Stimulated activated CD4-positive, alpha-beta T cell treated with anti-CD3 and anti-CD28 coated beads, Interleukin-1b, Interleukin-23, amount 100 ng/mL, for 4 hours (primary cell): ENCODE results near the gene NDUFS6.

Experiments used
- DNase-seq, 2 donors: peaks; one replicate each; pipeline ENCODE4 v3.0.0-alpha.2; 2020; ENCODE audit warnings: low read depth in 2 of 2

NDUFS6 gene

DNA sequence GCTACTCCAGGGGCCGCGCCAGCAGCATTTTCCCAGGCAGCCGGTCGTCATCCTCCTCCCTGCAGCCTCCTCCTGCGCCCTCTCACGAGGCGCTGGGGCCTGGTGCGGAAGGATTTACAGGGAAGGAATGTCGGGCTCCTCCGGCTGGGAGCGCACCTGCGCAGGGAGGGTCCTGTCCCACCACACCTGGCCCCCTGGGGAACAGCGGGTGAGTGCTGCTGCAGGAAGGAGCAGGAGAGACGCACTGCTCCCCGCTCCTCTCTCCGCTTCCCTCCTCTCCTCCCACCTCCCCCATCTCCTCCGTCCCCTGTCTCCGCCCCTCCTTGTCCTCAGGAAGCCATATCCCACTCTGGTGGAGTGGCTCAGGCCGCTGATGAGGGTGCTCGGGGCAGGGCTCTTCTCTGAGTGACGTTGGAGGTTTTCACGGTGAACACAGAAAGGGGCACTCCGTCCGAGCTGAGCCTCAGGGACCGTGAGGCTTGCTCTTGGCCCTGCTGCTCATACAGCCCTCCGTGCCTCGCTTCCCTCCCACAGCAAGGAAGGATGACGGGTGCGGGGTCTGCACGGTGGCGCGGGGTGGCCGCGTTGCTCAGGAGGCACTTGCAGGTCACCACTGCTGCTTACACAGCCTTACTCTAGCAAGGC lies 50.2 kb downstream of the NDUFS6 start:
- no peak for DNase-seq

DNA sequence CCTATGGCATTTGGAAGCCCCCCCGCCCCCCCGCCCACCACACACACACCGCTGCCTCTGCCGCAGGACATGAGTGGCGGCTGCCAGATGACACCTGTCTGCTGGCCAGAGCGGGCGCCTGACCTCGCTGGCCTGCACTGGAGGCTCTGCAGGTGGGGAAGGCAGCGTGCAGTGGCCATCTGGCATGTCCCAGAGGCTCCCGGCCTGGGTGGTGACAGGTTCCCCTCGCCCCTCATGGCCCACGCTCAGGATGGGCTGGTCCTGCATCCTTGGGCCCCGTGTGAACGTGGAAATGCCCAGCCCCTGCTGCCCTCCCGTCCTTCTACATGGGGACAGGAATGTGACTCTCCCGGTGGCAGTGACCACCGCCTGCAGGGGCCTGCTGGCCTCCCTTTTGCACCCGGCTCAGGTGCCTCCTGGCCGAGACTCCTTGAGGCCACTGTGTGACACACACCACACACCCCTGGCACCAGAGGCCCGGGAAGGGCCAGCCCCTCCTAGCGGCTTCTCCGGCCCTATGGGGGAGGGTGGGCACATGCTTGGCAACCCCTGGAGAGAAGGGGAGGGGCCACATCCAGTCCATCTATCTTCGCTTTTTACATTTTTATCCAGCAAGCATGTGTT lies 51.2 kb downstream of the NDUFS6 start:
- DNase-seq = no peak

DNA sequence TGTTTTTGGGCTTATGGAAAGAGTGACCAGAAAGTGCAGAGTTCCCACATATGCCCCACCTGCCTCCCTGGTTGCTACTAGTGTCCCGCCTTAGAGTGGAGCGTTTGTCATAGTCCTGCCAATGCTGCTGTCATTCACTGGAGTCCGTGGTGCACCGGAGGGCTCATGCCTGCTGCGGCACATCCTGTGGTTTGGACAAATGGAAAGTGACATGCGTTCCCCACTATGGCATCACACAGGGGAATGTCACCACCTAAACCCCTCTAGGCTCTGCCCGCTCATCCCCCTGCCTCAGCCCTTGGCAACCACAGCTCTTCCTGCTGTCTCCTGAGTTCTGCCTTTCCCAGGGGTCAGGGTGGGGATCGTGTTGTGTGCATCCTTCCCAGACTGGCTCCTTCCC lies 52.3 kb downstream of the NDUFS6 start:
- no peak for DNase-seq

DNA sequence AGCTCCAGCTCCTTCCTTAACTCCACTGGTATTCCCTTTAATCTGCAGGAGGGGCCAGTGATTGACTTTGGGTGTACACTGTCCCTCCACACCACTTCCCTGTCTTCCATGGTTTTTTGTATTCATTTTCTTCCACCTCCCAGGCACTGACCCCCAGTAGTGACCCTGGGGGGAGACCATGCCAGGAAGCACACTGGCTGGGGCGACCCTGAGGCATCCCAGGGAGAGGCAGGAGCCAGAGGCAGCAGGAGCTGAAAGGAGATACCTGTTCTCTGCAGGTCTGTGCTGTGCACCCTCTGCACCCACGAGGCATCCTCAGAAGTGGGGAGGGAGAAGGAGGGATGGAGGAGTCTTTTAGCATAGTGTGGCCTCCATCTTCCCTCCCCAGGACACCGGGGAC lies 53.9 kb downstream of the NDUFS6 start:
- DNase-seq = no peak

DNA sequence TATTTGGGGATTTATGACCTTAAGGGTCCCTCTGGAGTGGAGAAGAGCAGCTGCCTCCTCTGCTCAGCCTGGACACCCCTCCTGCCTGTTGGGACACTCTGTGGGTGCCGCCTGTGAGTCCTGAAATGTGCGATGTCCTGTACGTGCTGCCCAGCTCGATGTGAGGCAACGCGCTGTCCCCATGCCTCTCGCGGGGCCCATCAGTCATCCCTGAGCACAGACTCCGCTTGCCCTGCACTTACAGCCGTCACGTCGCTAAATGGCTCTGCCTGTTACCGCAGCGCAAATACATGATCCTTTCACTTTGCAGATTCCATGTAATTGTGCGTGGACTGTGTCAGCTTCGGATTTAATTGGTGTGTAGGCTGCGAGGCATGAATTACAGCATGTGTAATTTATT lies 54.4 kb downstream of the NDUFS6 start:
- no peak for DNase-seq

DNA sequence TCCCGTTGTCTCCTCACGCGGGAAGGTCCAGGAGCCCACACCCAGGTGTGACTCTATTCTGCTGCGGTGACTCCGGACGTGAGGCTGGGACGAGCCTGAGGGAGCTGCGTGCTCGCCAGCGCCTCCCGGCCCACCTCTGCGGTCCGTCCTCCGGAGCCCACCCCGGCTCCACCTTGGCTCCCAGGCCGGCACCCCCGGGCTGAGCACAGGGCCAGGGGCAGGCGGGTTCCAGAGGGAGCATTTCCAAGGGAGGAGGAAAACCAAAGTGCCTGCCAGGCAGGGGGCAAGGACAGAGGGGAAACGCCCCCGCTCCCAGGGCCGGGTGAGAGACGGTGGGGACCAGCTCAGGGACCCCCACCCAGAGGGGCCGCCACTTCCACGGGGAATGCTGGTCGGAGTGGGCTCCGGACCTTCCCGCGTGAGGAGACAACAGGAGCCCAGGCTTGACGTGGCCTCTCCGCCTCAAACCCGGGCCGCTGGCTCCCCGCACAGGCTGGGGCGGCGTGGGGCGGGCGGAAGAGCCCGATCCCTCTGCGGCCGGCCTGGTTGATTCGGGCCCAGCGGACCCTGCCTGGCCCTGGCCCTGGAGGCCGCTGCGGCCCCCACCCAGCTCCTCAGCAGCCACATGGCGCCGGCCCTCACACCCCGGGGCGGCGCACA lies 55.5 kb downstream of the NDUFS6 start:
- no peak for DNase-seq

DNA sequence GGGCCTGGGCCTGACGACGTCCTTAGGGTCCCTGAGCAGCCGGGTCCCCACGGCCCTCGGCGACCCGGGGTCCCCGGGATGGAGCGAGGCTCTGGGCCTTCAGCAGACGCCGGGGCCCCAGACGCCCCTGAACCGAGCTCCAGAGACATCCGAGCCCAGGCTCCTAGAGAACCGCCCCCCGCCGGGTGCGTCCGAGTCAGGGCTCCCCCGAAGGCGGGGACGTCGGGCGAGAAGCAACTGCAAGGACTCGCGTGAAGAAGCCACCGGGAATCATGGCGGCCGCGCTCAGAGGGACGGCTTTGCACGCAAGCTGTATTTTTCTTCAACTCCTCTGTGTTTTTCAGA lies 56.0 kb downstream of the NDUFS6 start:
- DNase-seq = no peak

DNA sequence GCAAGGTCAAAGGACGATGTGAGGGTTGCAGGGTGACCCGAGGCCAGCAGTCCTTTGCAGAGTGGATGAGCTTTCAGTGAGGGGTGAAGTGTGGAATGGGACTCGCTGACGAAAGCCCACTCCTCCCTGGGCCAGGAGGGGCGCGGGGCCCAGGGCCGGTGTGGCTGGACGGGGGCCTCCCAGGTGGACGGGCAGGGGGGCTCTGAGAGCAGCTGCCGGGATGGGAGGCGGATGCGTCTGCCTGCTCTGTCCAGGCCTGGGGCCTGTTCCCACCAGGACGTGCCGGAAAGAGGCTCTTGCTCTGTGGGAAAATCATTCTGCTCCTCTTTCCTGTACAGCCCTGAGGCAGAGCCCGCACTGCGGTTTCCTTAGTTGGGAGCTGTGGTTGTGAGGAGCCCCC lies 57.2 kb downstream of the NDUFS6 start:
- DNase-seq = no peak

DNA sequence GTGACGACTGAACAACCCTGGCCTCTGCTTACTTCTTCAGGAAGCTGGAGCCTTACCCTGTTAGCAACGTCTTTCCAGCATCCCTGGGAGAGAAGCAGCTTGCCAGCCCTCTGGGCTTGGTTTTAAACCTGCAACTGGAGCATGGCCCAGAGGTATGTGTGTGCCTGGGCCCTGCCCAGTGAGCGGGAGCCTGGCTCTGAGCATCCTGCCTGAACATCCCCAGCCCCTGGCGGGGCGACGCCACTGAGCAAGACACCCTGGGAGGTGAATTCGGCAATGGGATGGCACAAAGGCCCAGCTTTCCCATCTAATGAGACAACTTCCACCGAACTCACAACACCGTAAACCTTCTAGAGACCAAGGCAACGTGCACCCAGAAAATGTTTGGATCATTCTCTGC lies 57.9 kb downstream of the NDUFS6 start:
- no peak for DNase-seq

DNA sequence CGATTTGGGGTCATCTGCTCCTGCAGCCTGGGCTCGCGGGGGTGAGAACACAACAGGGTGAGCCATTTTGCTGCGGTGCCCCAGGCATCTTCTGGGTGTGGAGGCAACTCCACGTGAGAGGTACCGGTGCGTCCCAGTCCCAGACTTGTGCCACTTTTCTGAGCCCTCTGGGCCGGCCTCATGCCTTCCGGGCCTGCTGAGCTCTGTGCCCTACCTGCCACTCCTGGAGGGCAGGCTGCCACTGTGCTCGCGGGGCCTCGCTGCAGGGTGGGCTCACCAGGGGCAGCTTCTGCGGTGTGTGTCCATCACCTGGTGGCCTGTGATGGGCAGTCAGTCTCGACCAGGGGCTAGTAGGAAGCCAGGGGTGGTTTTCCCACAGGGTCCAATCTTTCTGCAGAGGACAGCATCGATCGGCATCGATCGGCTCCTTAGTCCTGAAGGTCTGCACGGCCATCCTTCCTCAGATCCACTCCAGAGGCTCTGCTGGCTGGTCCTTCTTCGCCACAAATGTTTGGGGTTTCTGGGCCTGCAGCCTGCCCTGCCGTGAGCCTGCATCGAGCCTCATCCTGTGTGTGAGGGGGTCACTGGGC lies 58.9 kb downstream of the NDUFS6 start:
- no peak for DNase-seq

DNA sequence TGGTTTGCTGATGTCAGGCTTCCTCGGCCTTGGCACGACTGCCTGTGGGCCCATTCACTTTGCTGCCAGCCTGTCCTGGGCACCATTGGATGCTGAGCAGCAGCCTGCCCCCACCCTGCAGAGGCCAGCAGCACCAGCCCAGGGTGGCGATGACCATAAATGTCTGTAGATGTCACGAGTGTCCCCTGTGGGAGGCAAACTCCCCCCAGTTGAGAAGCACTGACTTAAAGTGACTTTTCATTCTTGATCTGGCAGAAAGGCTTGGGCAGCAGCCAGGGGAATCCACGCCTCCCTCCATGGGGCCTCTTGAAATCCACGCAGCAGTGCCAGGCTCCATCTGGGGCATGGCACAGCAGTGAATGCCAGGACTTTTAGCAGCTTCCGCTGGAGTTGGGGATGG lies 59.7 kb downstream of the NDUFS6 start:
- DNase-seq = no peak

DNA sequence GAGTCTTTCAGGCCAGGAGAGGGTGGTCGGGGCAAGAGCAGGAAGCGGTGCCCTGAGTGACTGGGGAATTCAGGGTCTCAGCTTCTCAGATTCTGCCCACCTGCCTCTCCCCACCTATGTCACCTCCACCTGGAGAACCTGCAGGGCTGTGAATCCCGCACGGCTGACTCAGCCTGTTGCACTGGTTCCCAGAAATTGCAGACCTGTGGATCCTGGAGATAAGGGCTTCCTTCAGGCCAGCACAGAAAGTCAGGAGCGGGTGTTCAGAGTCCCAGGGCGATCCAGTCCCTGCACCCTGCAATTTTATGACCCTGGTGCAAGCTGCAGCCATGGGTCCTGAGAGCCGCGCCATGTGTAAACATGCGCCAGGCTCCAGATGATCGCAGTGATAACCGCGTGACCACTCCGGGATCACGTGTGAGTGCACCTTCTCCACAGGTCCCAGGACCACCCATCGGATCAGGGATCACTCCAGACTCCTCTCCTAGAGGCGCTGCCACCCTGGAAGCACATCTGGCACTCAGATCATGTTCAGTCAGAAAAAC lies 63.8 kb downstream of the NDUFS6 start:
- no peak for DNase-seq

DNA sequence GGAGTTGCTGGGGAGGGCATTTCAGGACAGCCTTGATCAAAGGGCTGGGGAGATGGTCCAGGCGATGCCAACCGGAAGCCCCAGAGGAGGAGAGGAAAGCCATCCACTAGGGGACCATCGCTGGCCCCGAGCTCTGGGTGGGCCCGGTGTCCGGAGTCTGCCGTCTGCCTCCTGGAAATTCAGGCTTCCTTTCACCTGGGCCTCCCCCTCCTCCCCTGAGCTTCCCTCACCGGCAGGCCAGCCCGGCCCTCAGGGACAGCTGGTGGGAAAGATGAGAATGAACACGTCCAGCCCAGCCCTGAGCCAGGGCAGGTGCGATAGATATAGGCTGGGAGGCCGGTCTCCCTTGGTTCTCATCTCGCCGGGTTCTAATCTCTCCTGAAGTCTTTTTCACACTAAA lies 64.3 kb downstream of the NDUFS6 start:
- DNase-seq = no peak
